ENCODE data around the gene NSD2.
"Not testable (repeated sequence)": the region's sequence is repeated elsewhere in the genome, so short reads cannot be mapped to it uniquely, and the experiment has no call there.

Gene NSD2

DNA sequence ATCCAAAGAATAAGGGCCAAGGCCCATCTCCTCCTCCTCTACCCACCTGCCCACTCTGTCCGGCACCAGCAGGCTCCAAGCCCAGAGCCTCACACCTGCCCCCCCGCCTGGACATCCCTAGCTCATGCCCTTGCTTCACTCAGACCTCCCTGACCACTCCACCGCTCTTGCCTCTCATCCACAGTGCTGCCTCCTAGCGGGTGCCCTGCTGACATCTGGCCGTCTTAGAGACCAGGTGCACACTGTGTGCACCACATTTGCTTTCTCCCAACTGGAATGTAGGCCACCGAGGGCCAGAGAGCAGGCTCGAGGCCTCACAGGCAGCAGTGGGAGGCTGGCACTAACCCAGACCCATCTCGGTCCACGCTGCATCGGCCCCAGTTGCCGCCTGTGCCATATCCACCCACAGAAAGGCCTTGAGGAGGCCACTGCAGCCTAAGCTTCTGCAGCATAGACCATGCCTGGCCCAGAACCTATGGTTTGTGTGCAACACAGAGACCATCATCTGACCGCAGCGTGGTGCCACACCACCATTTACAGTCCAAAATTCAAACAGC lies 28.8 kb upstream of the NSD2 start:
- no peak for DNase-seq

GRCh38 chr4:1842993-1843448 lies 28.2 kb upstream of the NSD2 start:
- DNase-seq: no peak

DNA sequence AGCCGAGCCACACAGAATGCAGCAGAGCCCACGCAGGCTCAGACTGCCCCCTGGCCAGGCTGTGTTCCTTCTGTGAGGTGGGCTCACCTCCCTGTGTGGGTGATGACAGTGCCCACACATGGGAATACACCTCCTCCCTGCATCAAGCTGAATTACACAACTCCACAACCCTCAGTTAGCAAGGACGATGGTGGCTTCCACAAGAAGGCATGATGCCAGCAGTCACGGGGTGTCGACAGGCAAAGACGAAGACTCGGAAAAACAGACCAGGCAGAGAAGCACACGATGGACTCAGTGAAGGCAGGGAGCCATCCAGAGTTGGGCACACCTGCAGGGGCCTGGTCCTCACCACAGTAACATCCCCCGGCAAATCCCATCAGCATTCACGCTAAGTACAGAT lies 27.3 kb upstream of the NSD2 start:
- DNase-seq: no peak

DNA sequence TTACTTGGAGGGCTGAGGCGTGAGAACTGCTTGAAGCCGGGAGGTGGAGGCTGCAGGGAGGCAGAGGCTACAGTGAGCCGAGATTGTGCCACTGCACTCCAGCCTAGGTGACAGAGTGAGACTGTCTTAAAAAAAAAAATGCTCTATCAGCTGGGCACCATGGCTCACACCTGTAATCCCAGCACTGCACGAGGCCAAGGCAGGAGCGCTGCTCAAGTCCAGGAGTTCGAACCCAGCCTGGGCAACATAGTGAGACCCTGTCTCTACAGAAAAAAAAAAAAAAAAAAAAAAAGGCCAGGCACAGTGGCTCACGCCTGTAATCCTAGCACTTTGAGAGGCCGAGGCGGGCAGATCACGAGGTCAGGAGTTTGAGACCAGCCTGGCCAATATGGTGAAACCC lies 26.6 kb upstream of the NSD2 start:
- DNase-seq: not testable (repeated sequence)

- no peak for DNase-seq
Measured at GRCh38 chr4:1846580-1846979, 24.6 kb upstream of the NSD2 start.

GRCh38 chr4:1850276-1850675 lies 20.9 kb upstream of the NSD2 start:
- DNase-seq: no peak

DNA sequence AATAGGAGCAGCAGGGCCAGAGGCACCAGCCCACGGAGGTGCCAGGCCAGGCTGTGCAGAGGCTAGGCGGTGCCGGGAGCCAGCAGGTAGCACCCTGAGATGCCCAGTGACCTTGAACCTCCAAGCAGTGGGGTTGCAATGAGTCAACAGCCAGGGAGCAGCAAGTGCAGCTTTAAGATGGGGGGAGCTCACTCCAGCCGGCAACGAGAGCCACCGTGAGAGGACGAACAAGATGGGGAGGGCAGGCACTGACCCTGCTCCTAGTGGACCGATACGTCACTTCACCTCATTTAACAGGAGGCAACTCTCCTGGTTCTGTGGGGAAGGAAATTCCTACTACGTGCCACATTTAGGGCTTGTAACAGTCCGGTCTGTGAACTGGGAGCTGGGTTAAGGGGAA lies 20.0 kb upstream of the NSD2 start:
- DNase-seq: no peak

DNA sequence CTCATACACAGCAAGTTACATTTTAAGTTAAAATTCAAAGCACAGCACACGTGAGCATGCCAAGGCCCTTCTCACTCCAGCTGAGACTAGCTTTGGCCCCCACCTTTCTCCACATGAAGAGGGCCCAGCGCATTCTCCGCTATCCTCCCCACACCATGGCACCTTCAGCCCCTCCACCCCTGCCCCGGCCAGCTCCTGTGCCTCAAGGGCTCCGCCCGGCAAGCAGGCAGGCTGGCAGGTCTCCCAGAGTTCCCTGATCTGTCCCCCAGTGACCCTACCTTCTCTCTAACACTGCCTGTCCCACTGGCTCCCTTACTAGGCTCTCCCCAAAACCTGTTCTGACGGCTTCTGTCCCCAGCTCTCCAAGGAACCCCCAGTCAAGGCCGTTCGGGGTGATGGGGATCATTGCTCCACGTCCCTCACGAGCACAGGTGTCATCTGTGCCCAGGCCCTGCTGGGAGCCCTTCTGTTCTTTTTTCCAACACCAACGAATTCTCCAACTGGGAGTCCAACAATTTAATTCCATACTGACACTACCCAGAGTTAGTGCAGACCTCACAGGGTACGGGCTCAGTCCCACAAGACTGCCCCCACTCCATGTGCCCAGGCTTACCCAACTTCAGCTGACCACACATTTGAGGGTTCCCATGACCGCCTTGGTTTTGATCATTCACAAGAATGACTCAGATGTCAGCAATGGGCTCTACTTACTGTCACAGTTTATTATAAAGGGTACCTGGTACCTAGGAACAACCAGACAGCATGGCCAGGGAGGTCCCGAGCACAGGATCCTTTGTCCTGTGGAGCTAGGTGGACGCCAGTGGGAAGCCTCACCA lies 19.4 kb upstream of the NSD2 start:
- no peak for DNase-seq

DNA sequence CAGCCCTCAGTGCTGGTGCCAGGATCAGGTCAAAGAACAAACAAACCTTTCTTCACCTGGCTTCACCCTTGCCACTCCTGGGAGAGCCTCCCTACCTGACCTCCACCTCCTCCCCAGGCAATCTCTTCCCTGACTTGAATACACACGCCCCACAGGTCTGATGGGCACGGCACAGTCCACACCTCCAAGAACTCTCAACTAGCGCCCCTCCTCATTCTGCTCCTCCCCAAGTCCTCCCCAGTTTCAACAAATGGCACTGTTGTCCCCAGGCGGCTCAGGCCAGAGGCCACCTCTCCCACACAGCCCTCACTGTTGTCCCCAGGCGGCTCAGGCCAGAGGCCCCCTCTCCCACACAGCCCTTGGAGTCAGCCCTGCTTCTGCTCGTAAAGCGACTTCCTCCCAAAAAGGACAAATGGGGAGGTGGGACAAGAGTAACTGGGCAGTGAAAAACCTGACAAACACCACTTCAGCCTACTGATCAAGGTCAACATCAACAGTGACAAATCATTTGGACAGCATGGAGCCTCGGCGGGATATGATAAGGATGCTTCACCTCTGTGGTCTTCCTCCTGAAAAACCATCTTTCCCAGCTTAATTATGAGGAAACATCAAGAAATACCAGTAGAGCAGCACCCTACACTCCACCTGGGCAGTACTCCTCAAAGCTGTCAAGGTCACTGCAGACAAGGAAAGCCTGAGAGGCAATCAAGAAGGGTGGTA lies 18.1 kb upstream of the NSD2 start:
- no peak for DNase-seq

DNA sequence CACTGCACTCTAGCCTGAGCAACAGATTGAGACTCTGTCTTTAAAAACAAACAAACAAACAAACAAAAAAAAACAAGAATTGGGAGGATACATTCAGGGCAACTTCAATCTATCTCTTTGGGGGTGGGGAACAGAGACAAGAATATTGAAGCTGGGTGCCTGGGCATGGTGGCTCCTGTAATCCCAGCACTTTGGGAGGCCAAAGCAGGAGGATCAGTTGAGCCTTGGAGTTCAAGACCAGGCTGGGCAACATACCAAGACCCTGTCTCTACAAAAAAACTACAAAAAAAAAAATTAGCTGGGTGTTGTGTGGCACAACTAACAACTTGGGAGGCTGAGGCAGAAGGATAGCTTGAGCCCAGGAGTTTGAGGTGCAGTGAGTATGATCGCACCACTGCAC lies 16.4 kb upstream of the NSD2 start:
- DNase-seq: no peak

DNA sequence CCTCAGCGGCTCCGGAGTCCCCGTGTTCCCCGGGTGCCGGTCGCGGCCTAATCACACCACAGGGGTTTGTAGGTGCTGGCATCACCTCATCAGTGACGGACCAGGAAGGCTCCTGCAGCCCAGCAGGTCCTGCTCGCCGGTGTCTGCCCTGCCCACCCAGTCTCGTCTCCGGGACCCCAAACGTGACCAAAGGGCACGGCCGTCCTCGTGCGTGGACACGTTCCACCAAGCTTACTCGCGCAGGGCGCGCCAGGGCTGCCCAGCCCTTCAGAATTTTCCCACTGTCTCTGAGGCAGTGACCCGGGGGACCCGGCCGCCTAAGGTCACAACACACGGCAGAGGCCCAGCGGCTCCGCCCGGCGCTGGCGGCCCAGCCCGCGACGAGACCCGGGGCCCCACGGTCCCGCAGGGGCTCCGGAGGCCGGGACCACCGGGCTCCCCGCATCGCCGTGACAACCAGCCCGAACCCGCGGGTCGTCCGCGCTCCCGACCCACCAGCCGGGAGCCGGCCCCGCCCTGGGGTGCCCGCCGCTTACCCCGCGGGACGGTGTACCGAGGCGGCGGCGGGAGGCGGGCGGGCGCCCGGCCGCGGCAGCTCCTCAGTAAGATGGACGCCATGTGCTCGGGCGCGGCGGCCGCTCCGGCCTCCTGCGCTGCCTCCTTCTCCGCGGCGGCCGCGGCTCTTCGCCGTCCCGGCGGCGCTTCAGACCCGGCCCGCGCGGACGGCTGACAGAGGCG lies 15.7 kb upstream of the NSD2 start:
- DNase-seq: no peak

- peak; percentile 87 for DNase-seq
Measured at GRCh38 chr4:1856071-1856942, 14.9 kb upstream of the NSD2 start, which contains the start of gene LETM1. TSS of gene LETM1 (minus strand) at chr4:1856156. CDS start at chr4:1855950, 206 bp downstream.

- DNase-seq: no peak
Measured at GRCh38 chr4:1856943-1857699, 14.1 kb upstream of the NSD2 start.

DNA sequence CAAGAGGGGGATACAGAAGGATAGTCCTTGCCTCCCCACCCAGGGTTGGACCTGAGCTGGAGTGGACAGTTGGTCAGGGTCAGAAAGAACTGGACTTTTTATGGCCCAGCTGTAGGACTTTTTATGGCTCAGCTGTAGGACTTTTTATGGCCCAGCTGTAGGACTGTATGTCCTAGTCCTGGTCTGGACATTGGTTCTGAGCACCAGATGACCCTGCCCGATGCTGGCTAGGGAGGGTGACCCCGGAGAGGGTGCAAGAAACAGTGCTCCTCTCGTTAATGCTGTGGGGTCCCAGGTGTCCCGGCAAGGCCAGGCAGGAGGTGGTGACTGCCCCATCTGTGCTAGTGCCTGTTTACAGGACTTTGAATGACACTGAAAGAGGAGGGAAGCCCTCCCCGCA lies 13.3 kb upstream of the NSD2 start:
- DNase-seq: no peak

DNA sequence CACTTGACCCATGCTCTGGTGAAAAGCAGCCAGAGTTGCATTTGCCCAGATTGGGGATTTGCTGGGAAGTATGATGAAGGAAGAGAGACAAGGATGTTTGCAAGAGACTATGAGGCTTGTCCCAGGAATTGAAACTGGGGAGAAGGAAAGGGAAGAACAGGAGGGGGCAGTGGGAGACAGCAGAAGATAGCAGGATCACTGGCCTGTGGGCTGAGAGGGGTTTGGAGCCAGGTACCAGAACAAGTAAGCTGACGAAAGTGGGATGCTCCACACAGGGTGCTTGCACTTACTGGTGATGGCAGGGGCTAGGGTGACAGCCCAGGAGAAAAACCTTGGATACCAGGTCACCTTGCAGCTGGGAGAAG lies 11.8 kb upstream of the NSD2 start:
- DNase-seq: no peak

DNA sequence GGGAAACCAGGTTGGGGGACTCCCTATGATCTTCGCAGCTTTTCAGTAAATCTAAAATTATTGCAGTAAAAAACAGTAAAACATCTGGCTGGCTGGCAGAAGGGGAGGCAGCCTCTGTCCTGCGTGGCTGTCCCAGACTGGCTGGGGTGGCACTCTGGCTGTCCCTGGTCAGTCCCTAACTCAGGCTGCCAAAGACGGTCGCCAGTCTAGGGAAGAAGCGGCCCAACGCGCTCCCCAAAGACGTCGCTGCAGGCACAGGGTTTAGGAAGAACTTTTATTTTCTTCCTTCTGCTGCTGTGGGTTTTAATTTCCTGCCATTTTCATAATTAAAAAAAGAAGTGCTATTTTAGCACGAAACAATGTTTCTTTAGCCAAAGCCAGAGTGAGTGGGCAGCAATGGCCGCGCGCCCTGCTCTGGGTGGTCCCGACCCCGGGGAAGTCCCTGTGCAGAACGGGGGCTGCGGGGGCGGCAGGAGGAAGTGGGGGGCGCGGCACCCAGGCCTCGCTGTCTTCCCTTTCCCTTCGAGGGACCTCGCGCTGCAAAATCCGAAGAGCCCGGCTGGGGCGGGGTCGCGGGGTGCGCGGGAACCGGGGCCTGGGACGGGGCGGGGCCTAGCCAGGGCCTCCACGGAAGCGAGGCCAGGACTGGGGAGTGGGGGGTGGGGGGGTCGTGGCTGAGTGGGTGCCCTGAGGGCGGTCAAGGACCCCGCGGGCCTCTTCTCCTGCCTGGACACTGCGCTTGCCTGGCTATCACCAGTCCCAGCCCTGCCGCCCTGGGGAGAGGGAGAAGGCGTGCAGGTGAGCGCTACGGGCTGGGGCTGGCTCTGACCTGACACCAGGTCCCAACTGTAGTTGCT lies 8.9 kb upstream of the NSD2 start:
- DNase-seq: no peak

GRCh38 chr4:1862961-1863296 lies 8.3 kb upstream of the NSD2 start:
- no peak for DNase-seq

DNA sequence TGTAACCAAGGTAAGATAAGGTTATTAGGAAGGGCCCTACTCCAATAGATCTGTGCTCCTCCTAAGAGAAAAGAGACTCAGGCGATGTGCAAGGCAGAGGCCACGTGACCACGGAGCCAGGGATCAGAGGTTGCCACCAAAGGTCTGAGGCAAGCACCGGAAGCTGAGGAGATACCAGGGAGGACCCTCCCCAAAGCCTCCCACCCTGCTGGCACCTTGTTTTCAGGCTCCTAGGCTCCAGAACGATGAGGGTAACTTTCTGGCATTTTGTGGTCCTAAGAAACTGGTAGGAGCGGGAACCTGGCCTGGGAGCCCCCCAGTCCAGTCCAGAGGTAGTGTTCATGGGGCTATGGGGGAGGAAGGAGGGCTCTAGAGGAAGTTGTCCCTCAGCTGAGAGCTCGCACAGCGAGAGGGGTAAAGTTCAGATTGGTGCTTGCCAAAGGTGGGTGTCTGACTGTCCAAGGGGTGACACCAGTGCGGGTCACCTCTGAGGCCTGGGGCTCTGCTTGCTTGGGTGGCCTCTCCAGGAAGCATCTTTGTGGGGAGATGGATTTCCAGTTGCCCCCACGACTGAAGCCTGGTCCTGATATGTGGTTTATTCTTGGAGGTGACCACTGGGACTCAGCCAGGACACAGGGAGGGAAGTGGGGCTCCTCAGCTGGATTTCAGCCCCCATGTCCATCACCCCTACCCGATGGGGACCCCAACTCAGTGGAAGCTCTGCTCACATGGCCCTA lies 7.7 kb upstream of the NSD2 start:
- DNase-seq: no peak

DNA sequence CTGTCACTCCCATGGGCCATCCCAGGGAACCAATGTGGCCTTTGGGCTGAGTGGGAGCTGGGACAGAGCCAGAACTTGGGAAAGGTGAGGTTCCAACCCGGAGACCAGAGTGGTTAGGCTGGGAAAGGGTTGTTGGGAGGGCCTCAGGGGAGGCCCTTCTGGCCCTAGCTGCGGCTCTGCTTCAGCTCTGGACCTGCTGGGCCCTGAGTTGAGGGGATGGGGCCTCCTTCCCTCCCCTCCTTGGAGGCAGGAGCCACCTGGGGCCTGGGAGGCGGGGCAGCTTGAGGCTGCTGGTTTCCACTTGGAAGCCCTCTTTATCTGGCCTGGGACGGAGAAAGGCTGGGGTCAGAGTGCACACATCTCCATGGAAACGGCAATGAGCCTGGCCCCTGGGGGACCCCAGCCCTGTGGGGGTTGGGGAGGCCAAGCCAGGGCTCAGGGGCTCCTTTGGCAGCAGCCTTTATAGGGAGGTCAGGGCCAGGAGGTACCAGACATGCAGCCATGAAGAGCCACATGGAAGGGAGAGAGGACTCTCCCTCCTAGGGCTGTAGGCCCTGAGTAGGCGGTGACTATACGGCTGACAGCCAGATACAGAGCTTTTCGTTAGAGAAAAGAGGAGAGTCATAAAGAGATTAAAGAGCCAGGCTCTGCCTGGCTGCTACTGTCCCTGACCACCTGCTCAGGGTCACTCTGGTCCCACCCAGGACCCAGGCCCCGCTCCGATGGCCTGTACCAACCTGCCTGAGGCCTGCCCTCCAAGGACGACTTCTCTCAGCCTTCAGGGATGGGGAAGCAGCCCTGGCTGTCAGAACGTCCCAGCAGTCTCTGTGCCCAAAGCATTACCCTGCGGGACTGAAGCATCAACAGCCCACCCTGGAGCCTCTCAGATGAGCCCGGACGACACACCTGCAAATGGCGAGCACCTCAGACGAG lies 6.9 kb upstream of the NSD2 start:
- no peak for DNase-seq
